Muscle of leg (tissue), 11 donors: ENCODE results near the gene SLFN12L. TPM values are rescaled to one million over a fixed set of nuclear protein-coding genes. Genes with fewer than 3 reads are reported as not detected.
"Not testable (repeated sequence)": the region's sequence is repeated elsewhere in the genome, so short reads cannot be mapped to it uniquely, and the experiment has no call there.

Experiments used
- DNase-seq: peaks from one replicate; pipeline ENCODE4 v3.0.0; 2013
- H3K27ac ChIP-seq: one replicate; pipeline ENCODE4 v1.5.1; 2013; ENCODE audit warnings: mild to moderate bottlenecking, low read length, control low read depth
- H3K27me3 ChIP-seq: one replicate; pipeline ENCODE4 v1.6.1; 2013; ENCODE audit warnings: low read length; ENCODE audit not compliant: control insufficient read depth, insufficient read depth
- H3K36me3 ChIP-seq: one replicate; pipeline ENCODE4 v1.6.1; 2013; ENCODE audit warnings: low read length; ENCODE audit not compliant: control insufficient read depth, insufficient read depth
- H3K4me1 ChIP-seq: one replicate; pipeline ENCODE4 v1.6.1; 2013; ENCODE audit warnings: low read length; ENCODE audit not compliant: control insufficient read depth, insufficient read depth
- H3K4me3 ChIP-seq: one replicate; pipeline ENCODE4 v1.5.1; 2013; ENCODE audit warnings: low read length, control low read depth
- H3K9me3 ChIP-seq: replicated peaks from 2 replicates; pipeline ENCODE4 v1.6.1; 2013; ENCODE audit warnings: low read depth, low read length; ENCODE audit not compliant: control insufficient read depth
- WGBS: methylation state at CpG from one replicate; pipeline ENCODE4 v1.1.5; 2013; ENCODE audit warnings: missing lambda C conversion rate; ENCODE audit not compliant: insufficient coverage; 5-methylcytosine and 5-hydroxymethylcytosine counted together
- polyA plus RNA-seq, 8 donors: library from polyadenylated mRNA; unstranded; fragments of 120-200 nt; gene quantifications; one replicate each; pipeline versions ENCODE4 v1.2.1 to v1.2.3, GENCODE V29; 2013; ENCODE audit warnings: inconsistent platforms in 1 of 8, low replicate concordance in 1 of 8; ENCODE audit not compliant: insufficient read length in 8 of 8, insufficient read depth in 1 of 8
- total RNA-seq: library from RNA; stranded (reverse); fragments of 120-200 nt; gene quantifications from one replicate; pipeline ENCODE4 v1.2.4, GENCODE V29; 2013

The SLFN12L gene
- total and polyA plus RNA-seq, 9 donors: 0.06 to 0.57 (median 0.12) TPM

DNA sequence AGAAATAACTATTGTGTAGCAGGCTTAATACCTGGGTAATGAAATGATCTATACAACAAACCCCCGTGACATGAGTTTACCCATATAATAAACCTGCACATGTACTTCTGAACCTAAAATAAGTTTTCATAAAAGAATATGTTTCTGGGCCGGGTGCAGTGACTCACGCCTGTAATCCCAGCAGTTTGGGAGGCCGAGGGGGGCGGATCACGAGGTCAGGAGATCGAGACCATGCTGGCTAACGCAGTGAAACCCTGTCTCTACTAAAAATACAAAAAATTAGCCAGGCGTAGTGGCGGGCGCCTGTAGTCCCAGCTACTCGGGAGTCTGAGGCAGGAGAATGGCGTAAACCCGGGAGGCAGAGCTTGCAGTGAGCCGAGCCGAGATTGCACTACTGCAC is 25.7 kb upstream of the SLFN12L start:
- H3K36me3 ChIP-seq, H3K27ac ChIP-seq, DNase-seq, H3K4me3 ChIP-seq, H3K27me3 ChIP-seq, H3K9me3 ChIP-seq, H3K4me1 ChIP-seq: not testable (repeated sequence)
- WGBS: 80% methylated on average over 4 of the region's 16 CpGs

DNA sequence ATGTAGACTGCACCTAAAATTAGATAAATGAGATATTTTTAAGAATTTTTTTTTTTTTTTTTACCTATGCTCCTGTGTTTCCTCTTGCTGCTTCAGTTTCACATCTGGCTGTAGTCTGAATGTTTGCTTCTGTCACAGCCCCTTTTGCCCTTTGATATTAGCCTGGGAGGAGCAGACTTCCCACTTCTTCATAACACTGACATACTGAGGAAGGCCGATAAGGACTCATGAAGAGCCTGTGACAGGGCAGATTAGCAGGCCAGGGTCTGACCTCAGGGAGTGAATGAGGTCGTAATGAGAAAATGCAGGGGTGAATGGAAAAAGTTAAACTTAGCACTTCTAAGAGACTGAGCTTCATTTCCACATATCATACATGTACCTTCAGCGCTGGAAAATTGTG is 23.2 kb upstream of the SLFN12L start, which contains the start of gene SLFN14:
SLFN14 (minus strand) TSS at position 117 of the 400 bp plus-strand sequence. CDS start 2,757 bp downstream, outside the sequence.
- Histone ChIP-seq H3K27ac (no peak within 1 kb of the TSS), H3K4me1 (no peaks in the 10 kb centered on the region), H3K36me3 (no peaks in the 10 kb centered on the region), H3K27me3 (peaks cover 3% of the 10 kb centered on the region), H3K9me3 (no peaks in the 10 kb centered on the region), H3K4me3 (no peak within 1 kb of the TSS)
- WGBS: no CpG with 5 or more reads among the region's 3 CpGs
- DNase-seq: no peak

DNA sequence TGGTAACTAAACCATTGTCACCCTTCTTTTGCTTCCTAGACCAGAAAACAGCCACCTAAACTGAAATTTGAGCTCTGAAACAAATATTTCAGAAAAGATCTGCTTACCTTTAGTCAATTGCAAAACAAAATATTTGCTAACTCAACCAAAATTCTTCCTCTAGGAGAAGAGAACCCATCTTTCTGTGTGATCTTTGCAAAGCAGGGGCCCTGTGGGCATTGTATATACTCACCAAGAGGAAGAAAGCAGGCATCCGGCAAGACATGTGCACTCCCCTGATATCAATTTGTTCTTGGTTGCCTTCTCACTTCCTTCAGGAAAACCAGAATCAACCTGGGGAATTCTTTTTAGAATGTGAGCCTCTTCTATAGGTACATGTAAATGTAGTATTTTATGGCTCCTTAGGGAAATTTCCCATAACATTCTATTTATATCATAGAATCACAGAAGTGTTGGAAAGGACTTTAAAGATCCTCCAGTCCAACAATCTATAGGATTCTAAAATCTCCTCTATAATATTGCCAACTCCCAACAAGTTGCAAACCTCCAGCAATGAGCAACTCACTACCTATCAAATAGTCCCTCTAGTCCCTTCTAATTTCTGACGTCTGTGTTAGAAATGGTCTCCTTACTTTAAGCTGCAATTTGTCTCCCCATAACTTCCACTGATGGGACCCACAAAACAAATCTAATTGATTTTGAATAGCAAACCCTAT is 22.2 kb upstream of the SLFN12L start:
- H3K4me1 ChIP-seq: no peaks in the 10 kb centered on the region
- no peaks in the 10 kb centered on the region for H3K9me3 ChIP-seq
- no peak overlapping the region for H3K27ac ChIP-seq
- no peak for DNase-seq
- H3K4me3 ChIP-seq: no peak overlapping the region
- H3K36me3 ChIP-seq: no peaks in the 10 kb centered on the region
- H3K27me3 ChIP-seq: peaks cover 3% of the 10 kb centered on the region
- WGBS: 78% methylated on average over 1 of the region's 2 CpGs

DNA sequence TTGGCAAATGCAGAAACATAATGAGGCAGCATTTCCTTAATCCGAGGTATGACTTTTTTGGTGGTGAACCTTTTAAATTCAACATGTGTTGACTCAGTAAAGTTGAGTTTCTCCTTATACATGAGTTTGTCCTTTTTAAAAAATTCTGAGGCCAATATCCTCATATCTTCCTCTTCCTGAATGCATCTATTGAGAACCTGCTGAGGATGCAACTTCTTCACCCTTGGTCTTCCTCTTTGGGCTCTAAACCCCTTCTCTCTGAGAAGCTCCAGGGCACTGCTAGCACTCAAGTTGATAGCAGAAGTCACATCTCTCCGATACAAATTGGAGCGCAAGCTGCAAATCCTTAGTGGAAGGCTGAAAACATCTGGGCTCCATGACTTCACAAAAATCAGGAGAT is 19.9 kb upstream of the SLFN12L start:
- no peak overlapping the region for H3K27ac ChIP-seq
- WGBS: 100% methylated on average over 2 of the region's 3 CpGs
- H3K4me3 ChIP-seq: no peak overlapping the region
- H3K36me3 ChIP-seq: no peaks in the 10 kb centered on the region
- DNase-seq: peak; percentile 32
- H3K4me1 ChIP-seq: no peaks in the 10 kb centered on the region
- H3K27me3 ChIP-seq: peaks cover 3% of the 10 kb centered on the region
- no peaks in the 10 kb centered on the region for H3K9me3 ChIP-seq

DNA sequence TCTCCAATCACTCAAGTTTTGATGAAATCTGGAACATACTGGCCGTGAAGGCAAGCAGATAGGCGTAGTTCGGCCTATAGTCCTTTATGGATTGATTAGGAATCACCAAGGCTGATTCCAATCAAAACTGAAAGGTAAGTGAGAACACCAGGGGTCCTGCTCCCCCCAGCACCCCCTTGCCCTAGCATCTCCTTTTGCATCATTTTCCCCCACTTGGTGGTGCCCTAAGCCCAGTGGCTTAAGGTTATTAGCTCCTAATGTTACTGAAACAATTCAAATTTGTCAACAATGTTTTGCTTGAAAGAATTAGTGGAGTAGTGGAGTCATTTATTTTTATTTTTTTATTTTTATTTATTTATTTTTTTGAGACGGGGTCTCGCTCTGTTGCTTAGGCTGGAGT is 18.2 kb upstream of the SLFN12L start:
- DNase-seq: no peak
- 77% methylated on average over 3 of the region's 5 CpGs for WGBS
- Histone ChIP-seq H3K9me3 (no peaks in the 10 kb centered on the region), H3K36me3 (no peaks in the 10 kb centered on the region), H3K27me3 (peaks cover 4% of the 10 kb centered on the region), H3K4me1 (no peaks in the 10 kb centered on the region), H3K27ac (no peak overlapping the region), H3K4me3 (no peak overlapping the region)

DNA sequence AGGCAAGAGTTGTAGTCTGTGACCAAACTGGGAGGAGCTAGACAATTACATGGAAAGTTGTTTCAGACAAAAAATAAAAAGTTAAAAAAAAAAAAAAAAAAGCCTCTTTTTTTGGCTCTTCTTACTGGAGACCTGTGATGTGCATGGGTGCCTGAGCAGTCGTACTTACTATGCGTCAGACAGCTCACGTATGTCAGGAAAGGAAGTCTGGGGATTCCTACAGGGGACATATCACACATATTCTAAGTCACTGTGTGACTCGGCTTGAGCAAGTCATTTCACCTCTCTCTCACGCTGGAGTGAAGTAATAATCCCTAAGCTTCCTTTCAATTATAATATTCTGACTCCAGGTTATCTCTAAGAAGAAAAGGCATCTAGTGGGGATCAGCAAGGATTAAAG is 17.2 kb upstream of the SLFN12L start:
- Histone ChIP-seq H3K4me1 (no peaks in the 10 kb centered on the region), H3K27me3 (peaks cover 4% of the 10 kb centered on the region), H3K27ac (no peak overlapping the region), H3K36me3 (no peaks in the 10 kb centered on the region), H3K9me3 (no peaks in the 10 kb centered on the region), H3K4me3 (no peak overlapping the region)
- DNase-seq: no peak
- no CpG with 5 or more reads among the region's 5 CpGs for WGBS

DNA sequence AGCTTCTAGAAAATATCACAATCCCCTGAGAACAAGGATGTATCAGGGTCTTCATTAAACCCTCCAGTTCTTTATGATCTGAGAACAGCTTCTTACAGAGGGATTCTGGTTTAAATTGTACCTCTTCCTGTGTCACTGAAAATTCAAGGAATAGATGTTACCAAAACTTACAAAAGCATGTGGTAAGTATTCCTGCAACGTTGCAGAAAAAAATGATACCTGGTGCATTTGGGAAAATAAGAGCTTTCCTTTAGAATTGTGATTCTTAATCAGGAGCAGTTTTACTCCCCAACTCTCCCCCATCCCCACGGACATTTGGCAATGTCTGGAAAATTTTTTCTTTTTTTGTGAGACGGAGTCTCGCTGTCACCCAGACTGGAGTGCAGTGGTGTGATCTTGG is 15.8 kb upstream of the SLFN12L start:
- Histone ChIP-seq H3K27me3 (peaks cover 2% of the 10 kb centered on the region), H3K9me3 (no peaks in the 10 kb centered on the region), H3K4me1 (no peaks in the 10 kb centered on the region), H3K27ac (no peak overlapping the region), H3K36me3 (no peaks in the 10 kb centered on the region), H3K4me3 (no peak overlapping the region)
- no peak for DNase-seq
- WGBS: 86% methylated on average over 2 of the region's 4 CpGs

DNA sequence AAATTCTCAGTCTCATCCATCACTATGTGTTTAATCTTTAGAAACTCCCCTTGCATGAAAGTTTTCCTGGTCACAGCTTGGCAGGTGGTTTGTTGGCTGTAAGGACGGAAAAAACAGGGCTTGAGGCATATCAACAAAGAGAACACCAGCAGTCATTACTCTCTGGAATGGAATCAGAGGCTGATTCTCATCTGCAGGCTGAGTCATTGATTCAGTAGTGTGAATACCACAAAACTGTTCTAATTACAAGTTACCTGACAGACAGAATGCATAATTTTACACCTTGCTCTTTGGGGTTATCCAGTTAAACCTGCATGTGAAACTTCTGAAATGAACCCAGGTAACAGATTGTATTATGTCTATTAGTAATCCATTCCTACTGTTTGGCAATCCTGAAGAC is 11.5 kb upstream of the SLFN12L start:
- no CpG with 5 or more reads among the region's 1 CpG for WGBS
- Histone ChIP-seq H3K27me3 (peaks cover 2% of the 10 kb centered on the region), H3K4me3 (no peak overlapping the region), H3K36me3 (no peaks in the 10 kb centered on the region), H3K9me3 (no peaks in the 10 kb centered on the region), H3K4me1 (no peaks in the 10 kb centered on the region), H3K27ac (no peak overlapping the region)
- DNase-seq: no peak

DNA sequence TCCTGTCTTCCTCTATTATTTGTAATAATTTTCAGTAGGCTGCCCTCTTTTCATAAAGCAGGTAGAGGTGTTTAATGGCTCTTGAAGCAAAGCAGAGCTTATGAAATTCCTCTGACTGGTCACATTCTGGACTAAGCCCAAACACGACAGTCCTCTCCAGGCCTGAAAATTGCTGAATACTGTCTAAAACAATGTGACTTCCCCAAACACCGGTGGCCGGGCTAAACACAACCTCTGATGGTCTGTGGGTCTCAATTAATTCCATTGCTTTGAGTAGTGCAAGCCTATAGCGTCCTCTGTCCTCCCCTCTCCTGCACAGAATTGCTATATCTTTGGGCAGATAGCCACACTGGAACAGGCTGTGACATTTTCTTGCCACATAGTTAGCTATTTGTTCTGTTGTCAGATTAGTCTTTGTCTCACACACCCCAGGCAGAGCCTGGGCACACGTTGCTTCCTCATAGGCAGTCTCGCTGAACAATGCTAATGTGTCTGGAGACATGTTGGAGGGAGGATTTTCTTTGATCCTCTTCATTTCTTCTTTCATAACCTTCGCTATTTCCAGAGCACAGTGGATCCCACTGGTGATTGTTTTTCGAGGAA is 10.8 kb upstream of the SLFN12L start:
- no peaks in the 10 kb centered on the region for H3K36me3 ChIP-seq
- no peaks in the 10 kb centered on the region for H3K9me3 ChIP-seq
- H3K4me1 ChIP-seq: no peaks in the 10 kb centered on the region
- no peak overlapping the region for H3K4me3 ChIP-seq
- no peak overlapping the region for H3K27ac ChIP-seq
- 76% methylated on average over 3 of the region's 8 CpGs for WGBS
- peak; percentile 32 for DNase-seq
- H3K27me3 ChIP-seq: peaks cover 2% of the 10 kb centered on the region

DNA sequence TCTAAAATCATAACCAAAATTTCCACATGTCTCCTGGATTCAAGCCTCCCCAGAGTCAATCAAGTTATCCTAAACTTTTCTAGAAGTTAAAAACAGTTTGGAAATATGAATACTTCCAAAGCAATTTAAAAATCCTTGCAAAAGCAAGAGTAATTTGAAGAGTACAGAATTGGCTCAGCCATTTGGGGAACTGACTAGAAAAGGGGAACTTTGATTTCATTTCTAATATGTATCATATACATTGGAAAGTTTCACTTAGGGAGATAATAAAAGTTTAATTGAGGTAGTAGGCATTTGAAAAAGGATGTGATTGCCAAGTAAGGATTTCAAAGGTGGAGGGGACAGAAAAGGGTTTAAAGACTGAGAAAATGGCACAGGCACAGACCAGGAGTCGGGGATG is 9.0 kb upstream of the SLFN12L start:
- 60% methylated on average over 1 of the region's 1 CpG for WGBS

More for the DNA sequence above, 9.0 kb upstream of the SLFN12L start:
- DNase-seq: no peak
- H3K9me3 ChIP-seq: no peaks in the 10 kb centered on the region
- H3K27ac ChIP-seq: no peak overlapping the region
- H3K36me3 ChIP-seq: no peaks in the 10 kb centered on the region
- no peaks in the 10 kb centered on the region for H3K27me3 ChIP-seq
- H3K4me1 ChIP-seq: no peaks in the 10 kb centered on the region
- H3K4me3 ChIP-seq: no peak overlapping the region
